ENCODE results near the gene TES.

Gene TES

DNA sequence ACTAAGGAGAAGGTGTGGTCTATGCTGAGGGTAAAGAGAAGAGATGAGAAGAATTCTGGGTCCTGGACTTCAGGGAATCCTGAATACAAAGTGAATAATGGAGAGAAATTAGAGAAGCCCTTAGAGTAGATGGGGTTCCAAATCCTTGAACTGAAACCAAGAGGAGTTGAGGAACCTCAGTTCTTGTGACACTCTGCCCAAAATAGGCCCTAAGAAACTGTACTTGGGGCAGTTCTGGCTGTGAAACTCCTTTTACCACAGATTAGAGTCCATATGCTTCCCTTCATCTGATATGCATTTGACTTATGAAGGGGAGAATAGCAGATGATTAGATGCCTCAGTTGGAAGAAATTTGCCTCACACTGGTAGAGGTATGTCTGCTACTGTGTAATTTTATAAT is 19.0 kb downstream of the TES start:
- no peak overlapping the region for H3K4me3 ChIP-seq (ENCODE audit: control insufficient read depth, low read depth, low read length)
- no peak for DNase-seq (ENCODE audit: low read depth)
- TF ChIP-seq, protein P1, sequence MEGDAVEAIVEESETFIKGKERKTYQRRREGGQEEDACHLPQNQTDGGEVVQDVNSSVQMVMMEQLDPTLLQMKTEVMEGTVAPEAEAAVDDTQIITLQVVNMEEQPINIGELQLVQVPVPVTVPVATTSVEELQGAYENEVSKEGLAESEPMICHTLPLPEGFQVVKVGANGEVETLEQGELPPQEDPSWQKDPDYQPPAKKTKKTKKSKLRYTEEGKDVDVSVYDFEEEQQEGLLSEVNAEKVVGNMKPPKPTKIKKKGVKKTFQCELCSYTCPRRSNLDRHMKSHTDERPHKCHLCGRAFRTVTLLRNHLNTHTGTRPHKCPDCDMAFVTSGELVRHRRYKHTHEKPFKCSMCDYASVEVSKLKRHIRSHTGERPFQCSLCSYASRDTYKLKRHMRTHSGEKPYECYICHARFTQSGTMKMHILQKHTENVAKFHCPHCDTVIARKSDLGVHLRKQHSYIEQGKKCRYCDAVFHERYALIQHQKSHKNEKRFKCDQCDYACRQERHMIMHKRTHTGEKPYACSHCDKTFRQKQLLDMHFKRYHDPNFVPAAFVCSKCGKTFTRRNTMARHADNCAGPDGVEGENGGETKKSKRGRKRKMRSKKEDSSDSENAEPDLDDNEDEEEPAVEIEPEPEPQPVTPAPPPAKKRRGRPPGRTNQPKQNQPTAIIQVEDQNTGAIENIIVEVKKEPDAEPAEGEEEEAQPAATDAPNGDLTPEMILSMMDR (IDR thresholded peaks at IDR 0.05; ENCODE audit: control insufficient read depth, insufficient read depth, low read depth, low read length, missing control alignments): no peak

DNA sequence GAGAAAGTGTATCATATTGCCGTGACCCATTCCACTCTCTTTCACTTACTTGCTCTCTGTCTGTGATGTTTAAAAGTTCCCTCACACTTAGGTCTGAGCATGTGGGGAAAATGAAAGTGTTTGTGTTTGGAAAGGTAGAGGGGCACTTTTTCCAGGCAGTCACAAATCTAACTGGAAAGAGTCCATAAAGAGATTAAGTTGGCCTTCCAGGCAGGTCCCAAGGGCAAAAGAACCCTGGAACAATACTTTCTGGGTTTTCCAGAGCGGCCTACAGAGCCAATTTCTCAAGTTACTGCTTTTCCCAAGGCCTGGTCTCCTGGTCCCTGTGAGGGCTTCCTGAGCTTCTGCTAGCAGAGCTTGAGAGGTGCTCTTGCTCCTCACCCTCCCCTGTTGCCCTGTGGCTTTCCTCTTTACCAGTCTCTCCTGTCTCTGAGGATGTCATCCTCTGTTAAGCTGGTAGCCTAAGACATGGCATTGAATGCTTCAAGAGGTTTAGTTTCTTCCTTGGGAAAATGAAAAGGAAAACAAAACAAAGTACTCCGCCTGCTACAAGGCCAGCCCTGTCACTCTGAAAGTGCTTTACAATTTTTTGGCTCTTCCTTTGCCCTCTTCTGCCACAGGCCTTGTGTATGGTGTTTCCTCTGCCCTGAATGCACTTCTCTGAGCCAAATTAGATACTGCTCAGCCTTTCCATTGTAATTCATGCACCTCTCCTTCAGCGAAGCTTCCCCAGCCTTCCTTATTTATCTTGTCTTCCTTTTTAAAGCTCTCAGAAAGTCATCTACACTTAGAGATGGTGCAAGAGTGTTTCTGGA is 20.1 kb downstream of the TES start:
- DNase-seq (ENCODE audit: low read depth): no peak
- H3K4me3 ChIP-seq (ENCODE audit: control insufficient read depth, low read depth, low read length): no peak overlapping the region
- TF ChIP-seq, protein P1 (IDR thresholded peaks at IDR 0.05; ENCODE audit: control insufficient read depth, insufficient read depth, low read depth, low read length, missing control alignments): no peak

DNA sequence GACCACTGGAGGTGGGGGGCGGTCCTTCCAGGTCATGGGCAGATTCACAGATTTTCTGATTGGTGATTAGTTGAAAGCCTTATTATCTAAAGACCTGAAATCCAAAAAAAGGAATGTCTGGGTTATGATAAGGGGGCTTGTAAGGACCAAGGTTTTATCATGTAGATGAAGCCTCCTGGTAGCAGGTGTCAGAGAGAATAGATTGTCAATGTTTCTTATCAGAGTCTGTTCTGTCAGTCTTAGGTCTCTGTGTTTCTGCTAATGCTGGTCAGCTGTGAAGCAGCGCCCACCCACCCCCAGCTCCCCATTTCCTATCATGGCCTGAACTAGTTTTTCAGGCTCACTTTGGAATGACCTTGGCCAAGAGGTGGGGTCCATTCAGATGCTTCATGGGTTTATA is 21.2 kb downstream of the TES start:
- no peak overlapping the region for H3K4me3 ChIP-seq (ENCODE audit: control insufficient read depth, low read depth, low read length)
- no peak for DNase-seq (ENCODE audit: low read depth)
- TF ChIP-seq, protein P1 (IDR thresholded peaks at IDR 0.05; ENCODE audit: control insufficient read depth, insufficient read depth, low read depth, low read length, missing control alignments): no peak

- DNase-seq (ENCODE audit: low read depth): no peak
- H3K4me3 ChIP-seq (ENCODE audit: control insufficient read depth, low read depth, low read length): no peak overlapping the region
- TF ChIP-seq, protein P1 (IDR thresholded peaks at IDR 0.05; ENCODE audit: control insufficient read depth, insufficient read depth, low read depth, low read length, missing control alignments): no peak
Observed at GRCh38 chr7:116231949-116232348, 21.6 kb downstream of the TES start.

DNA sequence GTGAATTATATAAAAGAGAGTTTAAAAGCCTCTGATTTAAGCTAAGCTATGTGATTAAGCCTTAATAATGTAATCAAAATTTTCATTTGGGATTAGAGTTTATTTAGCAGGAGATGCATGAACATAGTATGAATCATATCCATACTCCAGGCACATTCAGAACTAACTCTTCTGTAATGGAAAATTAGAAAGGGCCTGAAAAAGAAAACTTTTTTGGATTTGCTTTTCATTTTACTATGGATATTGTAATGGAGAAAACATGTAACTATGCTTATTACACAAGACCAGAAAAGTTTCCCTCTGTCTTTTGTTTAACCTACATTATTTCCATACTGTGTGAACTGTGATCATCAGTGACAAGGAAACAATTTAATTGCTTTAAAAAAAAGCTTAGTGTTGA is 22.0 kb downstream of the TES start:
- TF ChIP-seq, protein P1 (IDR thresholded peaks at IDR 0.05; ENCODE audit: control insufficient read depth, insufficient read depth, low read depth, low read length, missing control alignments): no peak
- no peak overlapping the region for H3K4me3 ChIP-seq (ENCODE audit: control insufficient read depth, low read depth, low read length)
- no peak for DNase-seq (ENCODE audit: low read depth)

GRCh38 chr7:116232920-116233319 is 22.6 kb downstream of the TES start:
- TF ChIP-seq, protein P1 (IDR thresholded peaks at IDR 0.05; ENCODE audit: control insufficient read depth, insufficient read depth, low read depth, low read length, missing control alignments): no peak
- DNase-seq (ENCODE audit: low read depth): no peak
- H3K4me3 ChIP-seq (ENCODE audit: control insufficient read depth, low read depth, low read length): no peak overlapping the region
